ENCODE data around the gene TMEM53. TPM values are rescaled to one million over a fixed set of nuclear protein-coding genes. Genes with fewer than 3 reads are reported as not detected.
"Not testable (repeated sequence)": the region's sequence is repeated elsewhere in the genome, so short reads cannot be mapped to it uniquely, and the experiment has no call there.

TMEM53 gene
- total RNA-seq, 1 donor from 2014 or later = 11.8 TPM

GRCh38 chr1:44677201-44677766, 3.0 kb upstream of the TMEM53 start:
- intact Hi-C loops (cut with DNase I) = no loop called here
- ATAC-seq (no peak), DNase-seq (ENCODE audit: missing footprints) (no peak)

GRCh38 chr1:44676484-44677200, 2.4 kb upstream of the TMEM53 start:
- intact Hi-C loops (cut with DNase I) = no loop called here
- ATAC-seq (no peak), DNase-seq (ENCODE audit: missing footprints) (no peak)

- ATAC-seq (no peak), DNase-seq (ENCODE audit: missing footprints) (no peak)
- intact Hi-C loops (cut with DNase I) = no loop called here
These were observed 905 bp upstream of the TMEM53 start for GRCh38 chr1:44675186-44675585.

GRCh38 chr1:44673675-44674112, 587 bp downstream of the TMEM53 start:
- ATAC-seq = peak; percentile 0
- intact Hi-C loops (cut with DNase I) = no loop called here
- no peak for DNase-seq (ENCODE audit: missing footprints)

- ATAC-seq (no peak), DNase-seq (ENCODE audit: missing footprints) (no peak)
- intact Hi-C loops (cut with DNase I) = no loop called here
These were observed 1.2 kb downstream of the TMEM53 start for GRCh38 chr1:44672961-44673674.

- no peak for DNase-seq (ENCODE audit: missing footprints)
- intact Hi-C loops (cut with DNase I) = no loop called here
These were observed 1.9 kb downstream of the TMEM53 start for GRCh38 chr1:44672254-44672955.

GRCh38 chr1:44670751-44671640, 3.3 kb downstream of the TMEM53 start:
- ATAC-seq (no peak), DNase-seq (ENCODE audit: missing footprints) (no peak)
- intact Hi-C loops (cut with DNase I) = no loop called here

More at GRCh38 chr1:44672254-44672955, 1.9 kb downstream of the TMEM53 start:
- no peak for ATAC-seq

GRCh38 chr1:44666719-44667118, 7.6 kb downstream of the TMEM53 start:
- DNase-seq (ENCODE audit: missing footprints); intact Hi-C loops (cut with DNase I); ATAC-seq: not testable (repeated sequence)

GRCh38 chr1:44664730-44665370, 9.4 kb downstream of the TMEM53 start:
- intact Hi-C loops (cut with DNase I) = no loop called here
- no peak for DNase-seq (ENCODE audit: missing footprints)
- ATAC-seq = no peak

GRCh38 chr1:44663417-44663816, 10.9 kb downstream of the TMEM53 start:
- DNase-seq (ENCODE audit: missing footprints) = no peak
- ATAC-seq = no peak
- intact Hi-C loops (cut with DNase I) = no loop called here

- no peak for DNase-seq (ENCODE audit: missing footprints)
- intact Hi-C loops (cut with DNase I) = no loop called here
- no peak for ATAC-seq
These were observed 11.6 kb downstream of the TMEM53 start for GRCh38 chr1:44662683-44663030.

GRCh38 chr1:44661781-44662682, 12.2 kb downstream of the TMEM53 start:
- ATAC-seq (no peak), DNase-seq (ENCODE audit: missing footprints) (no peak)
- intact Hi-C loops (cut with DNase I) = no loop called here

GRCh38 chr1:44660176-44660575, 14.1 kb downstream of the TMEM53 start:
- intact Hi-C loops (cut with DNase I) = no loop called here
- DNase-seq (ENCODE audit: missing footprints) (peak; percentile 86), ATAC-seq (peak; percentile 87)

- ATAC-seq = no peak
- intact Hi-C loops (cut with DNase I) = loop anchor here (10.0 kb wide), 1 partner anchor 445 kb away; the partner anchor contains the start of gene DMAP1
These were observed 14.7 kb downstream of the TMEM53 start for GRCh38 chr1:44659566-44659965.

GRCh38 chr1:44655609-44656008, 18.7 kb downstream of the TMEM53 start:
- no peak for ATAC-seq
- no peak for DNase-seq (ENCODE audit: missing footprints)
- intact Hi-C loops (cut with DNase I) = loop anchor here (10.0 kb wide), 1 partner anchor 441 kb away; the partner anchor contains the start of gene DMAP1

More at GRCh38 chr1:44659566-44659965, 14.7 kb downstream of the TMEM53 start:
- no peak for DNase-seq (ENCODE audit: missing footprints)

- intact Hi-C loops (cut with DNase I) = loop anchor here (10.0 kb wide), 1 partner anchor 440 kb away; the partner anchor contains the start of gene DMAP1
- ATAC-seq = no peak
These were observed 19.6 kb downstream of the TMEM53 start for GRCh38 chr1:44654621-44655187.

More at GRCh38 chr1:44654621-44655187, 19.6 kb downstream of the TMEM53 start:
- no peak for DNase-seq (ENCODE audit: missing footprints)
